NCI-H2227 treated with DMSO at 0.1 percent for 48 hours (cell line): ENCODE results near the gene PPP2R2D.
"Not testable (repeated sequence)": the region's sequence is repeated elsewhere in the genome, so short reads cannot be mapped to it uniquely, and the experiment has no call there.

Experiments
- DNase-seq: peaks from one replicate; lab custom pipeline; 2025; lab: John Stamatoyannopoulos, UW

Gene PPP2R2D

GRCh38 chr10:131908151-131908550 is 7.3 kb downstream of the PPP2R2D start:
- no peak for DNase-seq

DNA sequence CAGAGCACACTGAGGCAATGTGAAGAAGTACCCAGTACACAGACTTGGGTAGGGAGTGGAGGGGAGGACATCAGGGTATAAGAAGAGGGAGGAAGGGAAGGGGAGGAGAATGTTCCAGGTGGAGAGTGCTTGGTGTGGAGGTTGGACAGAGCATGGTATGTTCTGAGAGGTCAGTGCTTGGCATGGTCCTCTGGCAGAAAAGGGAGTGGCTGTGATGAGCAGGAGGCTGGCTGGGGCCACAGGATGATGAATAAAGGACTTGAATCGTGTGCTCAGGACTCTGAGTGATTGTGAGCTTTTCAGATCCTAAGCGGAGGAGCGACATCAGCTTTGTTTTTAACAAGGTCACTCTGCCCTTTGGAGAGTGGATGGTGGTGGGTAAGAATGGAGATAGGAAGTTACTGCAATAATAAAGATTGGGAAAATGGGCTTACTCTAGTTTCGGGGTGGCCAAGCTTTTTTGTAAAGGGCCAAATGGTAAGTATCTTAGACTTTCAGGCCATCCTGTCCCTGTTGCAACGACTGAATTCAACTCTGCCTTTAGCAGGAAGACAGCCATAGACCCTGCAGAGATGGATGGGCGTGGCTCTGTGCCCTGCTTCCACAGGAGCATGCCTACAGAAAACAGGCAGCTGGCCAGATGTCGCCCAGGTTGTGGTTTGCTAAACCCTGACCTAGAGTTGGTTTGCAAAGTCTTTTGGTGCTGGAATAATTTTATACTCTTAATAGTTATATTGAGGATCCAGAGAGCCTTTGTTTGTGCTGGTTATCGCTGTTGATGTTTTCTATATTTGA is 8.4 kb downstream of the PPP2R2D start:
- DNase-seq = no peak

- no peak for DNase-seq
Observed at GRCh38 chr10:131909929-131910328, 9.1 kb downstream of the PPP2R2D start.

- DNase-seq = no peak
Observed at GRCh38 chr10:131910663-131911314, 10.0 kb downstream of the PPP2R2D start.

- no peak for DNase-seq
Observed at GRCh38 chr10:131911451-131911850, 10.6 kb downstream of the PPP2R2D start.

- no peak for DNase-seq
Observed at GRCh38 chr10:131912620-131913019, 11.8 kb downstream of the PPP2R2D start.

DNA sequence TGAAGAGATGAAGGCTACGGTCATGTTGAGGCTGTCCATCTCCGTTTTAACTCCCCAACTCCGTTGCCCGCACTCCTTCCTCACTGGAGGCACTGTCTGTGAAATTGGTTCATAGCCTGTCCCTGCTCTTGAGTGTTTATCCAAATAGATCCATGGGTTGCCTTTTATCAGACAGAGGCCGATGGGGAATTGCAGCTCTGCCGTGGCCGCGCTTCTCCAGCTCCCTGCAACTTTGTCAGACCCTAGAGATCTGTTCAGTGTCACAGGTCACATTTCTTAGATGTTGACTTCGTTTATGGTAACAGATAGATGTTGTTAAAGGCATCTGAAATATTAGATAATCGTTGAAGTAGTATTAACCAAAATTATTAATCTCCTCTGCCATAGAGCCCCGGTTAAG is 14.7 kb downstream of the PPP2R2D start:
- DNase-seq = no peak

- DNase-seq = no peak
Observed at GRCh38 chr10:131915990-131916766, 15.4 kb downstream of the PPP2R2D start.

- not testable (repeated sequence) for DNase-seq
Observed at GRCh38 chr10:131916767-131917160, 16.0 kb downstream of the PPP2R2D start.

- not testable (repeated sequence) for DNase-seq
Observed at GRCh38 chr10:131917496-131917895, 16.7 kb downstream of the PPP2R2D start.

GRCh38 chr10:131919461-131919860 is 18.7 kb downstream of the PPP2R2D start:
- DNase-seq = not testable (repeated sequence)

DNA sequence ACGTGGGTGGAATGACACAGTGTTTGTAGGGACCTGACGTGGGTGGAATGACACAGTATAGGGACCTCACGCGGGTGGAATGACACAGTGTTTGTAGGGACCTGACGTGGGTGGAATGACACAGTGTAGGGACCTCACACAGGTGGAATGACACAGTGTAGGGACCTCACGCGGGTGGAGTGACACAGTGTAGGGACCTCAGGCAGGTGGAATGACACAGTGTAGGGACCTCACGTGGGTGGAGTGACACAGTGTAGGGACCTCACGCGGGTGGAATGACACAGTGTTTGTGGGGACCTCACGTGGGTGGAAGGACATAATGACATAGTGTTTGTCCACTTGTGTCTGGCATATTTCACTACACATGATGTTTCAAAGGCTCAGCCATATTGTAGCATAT is 19.3 kb downstream of the PPP2R2D start:
- no peak for DNase-seq

GRCh38 chr10:131920693-131921092 is 19.9 kb downstream of the PPP2R2D start:
- no peak for DNase-seq

- no peak for DNase-seq
Observed at GRCh38 chr10:131921184-131921583, 20.4 kb downstream of the PPP2R2D start.

DNA sequence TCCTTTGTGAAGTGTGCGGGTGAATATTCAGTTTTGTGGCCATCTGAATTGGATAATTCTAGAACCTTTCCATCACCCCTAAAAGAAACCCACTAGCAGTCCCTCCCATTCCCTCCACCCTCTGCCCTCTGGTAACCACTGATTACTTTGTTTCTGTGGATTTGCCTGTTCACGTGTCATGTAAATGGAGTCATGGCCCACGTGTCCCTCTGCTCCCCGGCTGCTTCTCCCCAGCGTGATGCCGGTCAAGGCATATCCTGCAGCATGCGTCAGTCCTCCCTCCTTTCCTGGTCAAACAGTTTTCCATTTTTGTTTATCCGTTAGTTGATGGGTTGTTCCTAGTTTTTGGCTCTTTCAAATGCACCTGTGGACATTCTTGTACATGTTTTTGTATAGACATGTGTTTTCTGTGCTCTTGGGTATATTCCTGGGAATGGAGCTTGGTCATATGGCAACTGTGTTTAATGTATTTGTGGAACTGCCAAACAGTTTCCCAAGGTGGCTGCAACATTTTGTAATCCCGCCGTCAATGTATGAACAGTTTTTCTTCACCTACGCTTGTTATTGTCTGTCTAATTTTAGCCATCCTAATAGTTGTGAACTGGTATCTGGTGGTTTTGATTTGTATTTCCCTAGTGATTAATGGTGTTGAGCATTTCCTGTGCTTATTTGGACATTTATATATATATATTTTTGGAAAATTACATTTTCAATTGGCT is 22.4 kb downstream of the PPP2R2D start:
- no peak for DNase-seq

GRCh38 chr10:131925011-131925649 is 24.3 kb downstream of the PPP2R2D start:
- no peak for DNase-seq

GRCh38 chr10:131925716-131926115 is 24.9 kb downstream of the PPP2R2D start:
- DNase-seq = no peak

DNA sequence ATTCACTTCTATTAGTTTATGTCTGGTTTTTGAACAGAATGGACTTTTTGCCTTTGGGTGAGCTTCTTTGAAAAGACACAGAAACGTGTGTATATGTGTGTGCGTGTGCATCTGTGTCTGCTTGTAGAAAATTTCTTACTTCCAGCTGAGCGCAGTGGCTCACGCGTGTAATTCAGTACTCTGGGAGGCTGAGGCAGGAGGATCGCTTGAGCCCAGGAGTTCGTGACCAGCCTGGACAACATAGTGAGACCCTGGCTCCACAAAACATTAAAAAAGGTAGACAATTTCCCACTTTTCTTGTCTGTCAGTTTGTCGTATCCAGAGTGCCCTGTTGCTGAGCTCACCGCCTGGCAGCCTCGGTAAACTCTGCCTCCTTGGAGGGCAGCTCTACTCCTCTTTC is 25.4 kb downstream of the PPP2R2D start:
- DNase-seq = no peak

DNA sequence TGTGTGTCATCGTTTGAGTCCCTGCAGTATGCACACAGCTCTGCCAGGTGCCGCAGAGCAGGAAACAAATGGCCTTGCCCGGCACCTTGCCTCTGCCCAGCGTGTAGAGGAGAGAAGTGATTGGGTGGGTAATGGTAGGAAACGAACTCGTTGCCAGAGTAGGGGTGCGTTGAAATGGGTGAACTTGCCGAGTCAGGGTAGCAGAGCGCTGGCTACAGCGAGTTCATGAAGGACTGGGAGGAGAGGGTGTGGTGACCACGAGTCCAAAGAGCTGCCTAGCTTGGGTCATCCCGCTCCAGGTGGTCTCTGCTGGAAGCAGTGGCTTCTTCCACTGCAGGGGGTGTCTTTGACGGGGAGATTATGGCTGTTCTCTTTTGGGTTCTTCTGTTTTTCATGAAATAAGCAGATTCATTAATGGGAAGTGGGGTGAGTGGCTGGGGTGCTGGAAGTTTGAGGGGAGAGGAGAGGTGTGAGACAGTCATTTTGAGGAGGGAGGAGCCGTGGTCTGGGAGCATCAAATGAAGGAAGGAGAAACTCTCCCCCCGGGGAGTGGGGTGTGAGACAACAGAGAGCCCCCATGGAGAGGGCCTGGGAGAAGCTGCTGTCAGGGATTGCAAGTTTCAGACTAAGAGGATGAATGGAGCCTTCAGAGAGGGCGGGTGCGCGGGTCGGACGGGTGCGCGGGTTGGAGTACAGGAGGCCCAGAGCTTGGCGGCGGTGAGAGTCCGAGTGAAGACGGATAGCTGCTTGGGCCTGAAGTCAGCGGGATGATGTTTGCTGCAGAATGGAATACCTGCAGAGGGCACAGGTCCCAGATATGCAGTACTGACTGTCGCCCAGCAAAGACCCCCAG is 26.2 kb downstream of the PPP2R2D start:
- DNase-seq = no peak

DNA sequence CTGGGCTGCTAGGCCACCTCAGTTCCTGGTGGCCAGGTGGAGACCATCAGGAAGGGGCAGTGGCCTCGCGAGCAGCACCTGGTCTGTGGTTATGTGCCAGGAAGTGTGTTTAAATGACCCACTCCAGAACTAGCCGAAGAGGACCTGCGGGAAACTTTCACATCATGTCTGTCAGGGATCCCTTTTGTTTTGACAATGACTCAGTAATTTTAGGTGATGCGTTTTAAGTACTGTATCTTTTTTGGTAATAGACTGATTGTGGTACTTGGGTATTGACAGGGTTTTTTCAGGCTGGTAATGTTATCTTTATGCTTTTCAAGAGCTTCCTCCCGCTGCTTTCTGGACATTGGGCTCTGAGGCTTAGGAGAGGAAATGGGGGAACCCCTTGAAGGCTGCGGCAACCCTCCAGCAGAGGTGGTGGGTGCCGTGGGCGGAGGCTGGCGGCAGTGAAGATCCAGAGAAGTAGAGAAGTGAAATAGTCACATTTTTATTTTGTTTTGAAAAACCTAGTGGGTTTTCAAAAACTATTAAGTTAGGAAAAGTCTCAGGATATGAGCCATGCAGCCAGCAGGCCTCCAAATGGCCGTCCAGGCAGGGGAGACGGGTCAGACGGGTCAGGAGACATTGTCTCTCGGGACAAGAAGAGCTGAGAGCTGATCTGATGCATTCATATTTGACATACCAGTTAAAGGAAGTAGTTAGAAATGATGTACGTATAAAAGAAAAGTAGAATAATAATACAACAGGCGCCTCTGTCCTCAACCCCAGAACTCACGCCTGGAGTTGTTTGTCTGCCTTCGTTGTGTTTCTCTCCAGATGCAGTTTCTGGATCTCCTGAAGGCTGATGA is 27.7 kb downstream of the PPP2R2D start:
- DNase-seq = no peak
